ENCODE data around the gene CUEDC1.

DNA sequence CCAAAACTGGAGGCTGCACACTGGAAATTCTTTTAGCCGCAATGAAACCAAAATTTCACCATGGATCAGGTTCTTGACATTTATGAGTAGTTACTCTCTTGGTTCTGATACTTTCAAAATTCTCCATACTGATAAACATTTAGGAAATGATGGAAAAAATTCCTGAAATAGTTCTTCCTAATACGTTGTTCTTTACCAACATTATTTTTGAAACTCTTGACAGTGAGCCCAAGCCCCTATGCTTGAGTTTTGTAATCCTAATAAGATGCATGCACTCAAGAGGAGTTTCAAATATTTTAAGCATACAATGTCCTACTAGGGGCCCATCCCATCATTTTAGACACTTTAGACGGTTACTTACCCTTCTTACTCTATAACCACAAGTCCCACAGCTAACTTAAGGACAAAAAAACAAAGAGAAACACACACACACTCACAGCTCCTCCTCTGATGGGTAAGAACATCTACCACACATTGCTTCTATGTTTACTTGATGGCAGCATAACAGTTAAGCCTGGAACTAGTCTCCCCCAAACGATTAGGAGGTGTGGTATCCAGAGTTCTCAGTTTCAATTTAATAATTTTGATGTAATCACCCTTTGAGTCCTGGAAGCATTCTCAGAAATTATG, 29.2 kb upstream of the CUEDC1 start:
- TF ChIP-seq, protein P1, sequence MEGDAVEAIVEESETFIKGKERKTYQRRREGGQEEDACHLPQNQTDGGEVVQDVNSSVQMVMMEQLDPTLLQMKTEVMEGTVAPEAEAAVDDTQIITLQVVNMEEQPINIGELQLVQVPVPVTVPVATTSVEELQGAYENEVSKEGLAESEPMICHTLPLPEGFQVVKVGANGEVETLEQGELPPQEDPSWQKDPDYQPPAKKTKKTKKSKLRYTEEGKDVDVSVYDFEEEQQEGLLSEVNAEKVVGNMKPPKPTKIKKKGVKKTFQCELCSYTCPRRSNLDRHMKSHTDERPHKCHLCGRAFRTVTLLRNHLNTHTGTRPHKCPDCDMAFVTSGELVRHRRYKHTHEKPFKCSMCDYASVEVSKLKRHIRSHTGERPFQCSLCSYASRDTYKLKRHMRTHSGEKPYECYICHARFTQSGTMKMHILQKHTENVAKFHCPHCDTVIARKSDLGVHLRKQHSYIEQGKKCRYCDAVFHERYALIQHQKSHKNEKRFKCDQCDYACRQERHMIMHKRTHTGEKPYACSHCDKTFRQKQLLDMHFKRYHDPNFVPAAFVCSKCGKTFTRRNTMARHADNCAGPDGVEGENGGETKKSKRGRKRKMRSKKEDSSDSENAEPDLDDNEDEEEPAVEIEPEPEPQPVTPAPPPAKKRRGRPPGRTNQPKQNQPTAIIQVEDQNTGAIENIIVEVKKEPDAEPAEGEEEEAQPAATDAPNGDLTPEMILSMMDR (conservative IDR thresholded peaks at IDR 0.05; ENCODE audit: low read depth, low read length): no peak
- TF ChIP-seq EZH2 (IDR thresholded peaks at IDR 0.05; ENCODE audit: borderline replicate concordance, low read depth, low read length, poor library complexity, severe bottlenecking): no peak
